Measurements from ENCODE around the gene CNBD2.
"Not testable (repeated sequence)": the region's sequence is repeated elsewhere in the genome, so short reads cannot be mapped to it uniquely, and the experiment has no call there.

The CNBD2 gene

GRCh38 chr20:35975576-35976373, 7.4 kb downstream of the CNBD2 start:
- no peak for DNase-seq

GRCh38 chr20:35978041-35978513, 9.7 kb downstream of the CNBD2 start:
- no peak for DNase-seq

GRCh38 chr20:35979544-35979943, 11.2 kb downstream of the CNBD2 start:
- no peak for DNase-seq

GRCh38 chr20:35981969-35982368, 13.6 kb downstream of the CNBD2 start:
- no peak for DNase-seq

GRCh38 chr20:35984382-35984781, 16.0 kb downstream of the CNBD2 start:
- DNase-seq = no peak

- no peak for DNase-seq
Observed at GRCh38 chr20:35985806-35986205, 17.4 kb downstream of the CNBD2 start.

GRCh38 chr20:35988910-35989463, 20.6 kb downstream of the CNBD2 start:
- DNase-seq = no peak

- no peak for DNase-seq
Observed at GRCh38 chr20:35991142-35991771, 22.9 kb downstream of the CNBD2 start.

GRCh38 chr20:35992713-35993335, 24.4 kb downstream of the CNBD2 start:
- peak; percentile 6 for DNase-seq

GRCh38 chr20:35994994-35995453, 26.6 kb downstream of the CNBD2 start:
- DNase-seq = peak; percentile 64

GRCh38 chr20:35996492-35996891, 28.1 kb downstream of the CNBD2 start:
- DNase-seq = not testable (repeated sequence)

GRCh38 chr20:36001331-36001730, 32.9 kb downstream of the CNBD2 start:
- DNase-seq = not testable (repeated sequence)

GRCh38 chr20:36002855-36003254, 34.5 kb downstream of the CNBD2 start:
- DNase-seq = no peak

GRCh38 chr20:36004045-36004444, 35.7 kb downstream of the CNBD2 start:
- DNase-seq = no peak

- no peak for DNase-seq
Observed at GRCh38 chr20:36008461-36009035, 40.2 kb downstream of the CNBD2 start.

- DNase-seq = no peak
Observed at GRCh38 chr20:36010076-36010475, 41.7 kb downstream of the CNBD2 start.

GRCh38 chr20:36010825-36011224, 42.4 kb downstream of the CNBD2 start:
- no peak for DNase-seq

- DNase-seq = no peak
Observed at GRCh38 chr20:36015806-36016403, 47.5 kb downstream of the CNBD2 start.

GRCh38 chr20:36017048-36017951, 48.9 kb downstream of the CNBD2 start:
- peak; percentile 51 for DNase-seq

- no peak for DNase-seq
Observed at GRCh38 chr20:36018208-36018988, 50.0 kb downstream of the CNBD2 start.

GRCh38 chr20:36026131-36026530, 57.7 kb downstream of the CNBD2 start:
- DNase-seq = not testable (repeated sequence)
